DOHH2 (cell line): Measurements from ENCODE around the gene PTPN4.
"Not testable (repeated sequence)": the region's sequence is repeated elsewhere in the genome, so short reads cannot be mapped to it uniquely, and the experiment has no call there.

Source experiments
- H3F3A ChIP-seq: fragments of 200-600 bp; sonication (generic), shearing (Covaris generic); 2 replicates; pipeline ENCODE4 v1.6.0; 2016; ENCODE audit warnings: antibody characterized with exemption, mild to moderate bottlenecking; ENCODE audit not compliant: control insufficient read depth, insufficient read depth
- H3K27ac ChIP-seq: fragments of 200-600 bp; sonication (generic); 2 replicates; pipeline ENCODE4 v1.5.1; 2014; ENCODE audit warnings: low read depth, mild to moderate bottlenecking, low read length, moderate library complexity
- H3K27me3 ChIP-seq: fragments of 200-600 bp; sonication (generic); 2 replicates; pipeline ENCODE4 v1.6.1; 2014; ENCODE audit warnings: mild to moderate bottlenecking, low read length, mixed read lengths; ENCODE audit not compliant: control insufficient read depth
- H3K36me3 ChIP-seq: fragments of 200-600 bp; sonication (generic); 2 replicates; pipeline ENCODE4 v1.6.1; 2014; ENCODE audit warnings: mild to moderate bottlenecking, low read length, moderate library complexity, mixed read lengths; ENCODE audit not compliant: control insufficient read depth
- H3K4me1 ChIP-seq: fragments of 200-600 bp; sonication (generic); 2 replicates; pipeline ENCODE4 v1.6.1; 2014; ENCODE audit warnings: mild to moderate bottlenecking, low read length, mixed read lengths; ENCODE audit not compliant: control insufficient read depth
- H3K4me2 ChIP-seq: fragments of 200-600 bp; sonication (generic); 2 replicates; pipeline ENCODE4 v1.6.0; 2014; ENCODE audit warnings: mild to moderate bottlenecking, low read length, moderate library complexity
- H3K4me3 ChIP-seq: fragments of 200-600 bp; sonication (generic); 2 replicates; pipeline ENCODE4 v1.5.1; 2014; ENCODE audit warnings: mild to moderate bottlenecking, low read length, mixed read lengths
- H3K79me2 ChIP-seq: fragments of 200-600 bp; sonication (generic); 2 replicates; pipeline ENCODE4 v1.6.1; 2014; ENCODE audit warnings: mild to moderate bottlenecking, low read length, mixed read lengths; ENCODE audit not compliant: control insufficient read depth
- H3K9me2 ChIP-seq: fragments of 200-600 bp; sonication (generic); replicated peaks from 2 replicates; pipeline ENCODE4 v1.6.1; 2014; ENCODE audit warnings: mild to moderate bottlenecking, low read length, mixed read lengths; ENCODE audit not compliant: control insufficient read depth
- H3K9me3 ChIP-seq: fragments of 200-600 bp; sonication (generic); 2 replicates; pipeline ENCODE4 v1.6.1; 2014; ENCODE audit warnings: antibody characterized with exemption, low read length, mixed read lengths; ENCODE audit not compliant: control insufficient read depth, insufficient read depth
- H4K20me1 ChIP-seq: fragments of 200-600 bp; sonication (generic); 2 replicates; pipeline ENCODE4 v1.6.0; 2014; ENCODE audit warnings: low read depth, mild to moderate bottlenecking, antibody characterized with exemption, low read length, moderate library complexity; ENCODE audit not compliant: control insufficient read depth, insufficient read depth
- CTCF ChIP-seq: fragments of 200-600 bp; sonication (generic); IDR thresholded peaks from one replicate; pipeline ENCODE4 v1.5.1; 2014; ENCODE audit warnings: antibody characterized with exemption, mild to moderate bottlenecking, low read depth, low read length; ENCODE audit not compliant: poor library complexity, severe bottlenecking
- EZH2phosphoT487 ChIP-seq: fragments of 200-600 bp; sonication (generic); IDR thresholded peaks from 2 replicates; pipeline ENCODE4 v1.6.1; 2017; ENCODE audit warnings: borderline replicate concordance, mild to moderate bottlenecking, antibody characterized with exemption, low read length, moderate library complexity, mixed read lengths

Gene PTPN4

GRCh38 chr2:120018549-120018948 lies 258.8 kb downstream of the PTPN4 start:
- H3F3A ChIP-seq = no peaks in the 10 kb centered on the region; the same call in 1 of the 2 replicates
- H3K36me3 ChIP-seq = no peaks in the 10 kb centered on the region
- H3K27me3 ChIP-seq = peaks cover 4% of the 10 kb centered on the region; the same call in 1 of the 2 replicates
- H3K9me2 ChIP-seq = no peaks in the 10 kb centered on the region
- no peaks in the 10 kb centered on the region for H3K9me3 ChIP-seq
- 0 out of 2 replicates have a peak, but pooled peaks cover 4% of the 10 kb centered on the region for H4K20me1 ChIP-seq
- TF ChIP-seq EZH2phosphoT487 (no peak), CTCF (no peak)
- no peaks in the 10 kb centered on the region for H3K79me2 ChIP-seq
- no peak overlapping the region for H3K27ac ChIP-seq
- H3K4me3 ChIP-seq = no peak overlapping the region
- no peak overlapping the region for H3K4me2 ChIP-seq
- peaks cover 7% of the 10 kb centered on the region for H3K4me1 ChIP-seq

GRCh38 chr2:120020554-120020953 lies 260.8 kb downstream of the PTPN4 start:
- Histone ChIP-seq H3F3A (no peaks in the 10 kb centered on the region; the same call in 1 of the 2 replicates), H3K79me2 (no peaks in the 10 kb centered on the region), H3K27me3 (no peaks in the 10 kb centered on the region), H4K20me1 (no peaks in the 10 kb centered on the region), H3K9me2 (no peaks in the 10 kb centered on the region), H3K4me2 (no peak overlapping the region), H3K4me3 (no peak overlapping the region), H3K9me3 (no peaks in the 10 kb centered on the region), H3K27ac (no peak overlapping the region), H3K36me3 (no peaks in the 10 kb centered on the region), H3K4me1 (no peaks in the 10 kb centered on the region)
- TF ChIP-seq EZH2phosphoT487 (no peak), CTCF (no peak)

- H3K4me3 ChIP-seq = not testable (repeated sequence)
Measured at GRCh38 chr2:120022505-120022904, 262.8 kb downstream of the PTPN4 start.

GRCh38 chr2:120026890-120027289 lies 267.2 kb downstream of the PTPN4 start:
- Histone ChIP-seq H4K20me1 (no peaks in the 10 kb centered on the region), H3K4me3 (no peak overlapping the region), H3F3A (no peaks in the 10 kb centered on the region), H3K79me2 (no peaks in the 10 kb centered on the region), H3K9me3 (no peaks in the 10 kb centered on the region), H3K9me2 (no peaks in the 10 kb centered on the region), H3K4me1 (no peaks in the 10 kb centered on the region), H3K4me2 (no peak overlapping the region), H3K27me3 (no peaks in the 10 kb centered on the region), H3K36me3 (no peaks in the 10 kb centered on the region), H3K27ac (no peak overlapping the region)
- TF ChIP-seq EZH2phosphoT487 = no peak
- no peak for TF ChIP-seq CTCF

More at GRCh38 chr2:120022505-120022904, 262.8 kb downstream of the PTPN4 start:
- not testable (repeated sequence) for H3K27me3 ChIP-seq, H3K36me3 ChIP-seq, H3K9me2 ChIP-seq, H3K4me2 ChIP-seq, H4K20me1 ChIP-seq, H3K4me1 ChIP-seq, H3F3A ChIP-seq, H3K27ac ChIP-seq, H3K9me3 ChIP-seq, H3K79me2 ChIP-seq
